Common myeloid progenitor, CD34-positive (primary cell): Measurements from ENCODE around the gene TESPA1.
"Not testable (repeated sequence)": the region's sequence is repeated elsewhere in the genome, so short reads cannot be mapped to it uniquely, and the experiment has no call there.

Experiments
- CTCF ChIA-PET: fragments of 350-600 bp; sonication (Branson Sonifier 250); formaldehyde crosslinking; loops from one replicate; lab custom pipeline; 2021; ENCODE audit warnings: antibody characterized with exemption; lab: Charles Lee
- POLR2A ChIA-PET: fragments of 350-600 bp; sonication (Branson Sonifier 250); formaldehyde crosslinking; loops from one replicate; lab custom pipeline; 2021; ENCODE audit warnings: antibody characterized with exemption; lab: Charles Lee
- DNase-seq, 3 donors: peaks; one replicate each; pipeline versions ENCODE4 v3.0.0 to v3.0.0-alpha.2; 2013
- H3K27ac ChIP-seq, 2 experiments: 1 replicate in 1 of 2; 2 replicates in 1 of 2; pipeline ENCODE4 v1.7.0; 2013; ENCODE audit warnings: inconsistent platforms in 2 of 2, low read length in 2 of 2, mild to moderate bottlenecking in 2 of 2, low read depth in 1 of 2, moderate library complexity in 1 of 2; ENCODE audit not compliant: severe bottlenecking in 2 of 2, insufficient read depth in 1 of 2, poor library complexity in 1 of 2
- H3K27me3 ChIP-seq, 5 experiments: replicated peaks in 2 of 5; 1 replicate in 3 of 5; 2 replicates in 2 of 5; pipeline versions ENCODE4 v1.6.1 to v1.7.0; 2013; ENCODE audit warnings: low read length in 4 of 5, mild to moderate bottlenecking in 2 of 5, moderate library complexity in 2 of 5, inconsistent platforms in 1 of 5; ENCODE audit not compliant: insufficient read depth in 5 of 5, control insufficient read depth in 4 of 5
- H3K36me3 ChIP-seq, 4 experiments: 1 replicate in 2 of 4; 2 replicates in 2 of 4; pipeline versions ENCODE4 v1.6.1 to v1.7.0; 2013; ENCODE audit warnings: low read length in 3 of 4, control low read depth in 1 of 4, mild to moderate bottlenecking in 1 of 4; ENCODE audit not compliant: control insufficient read depth in 4 of 4, insufficient read depth in 4 of 4
- H3K4me1 ChIP-seq, 4 experiments: 1 replicate in 3 of 4; 2 replicates in 1 of 4; pipeline versions ENCODE4 v1.6.1 to v1.7.1; 2013; ENCODE audit warnings: low read length in 3 of 4, mild to moderate bottlenecking in 3 of 4, control low read depth in 1 of 4, inconsistent platforms in 1 of 4, moderate library complexity in 1 of 4; ENCODE audit not compliant: control insufficient read depth in 4 of 4, insufficient read depth in 4 of 4; ENCODE audit errors: control extremely low read depth in 1 of 4
- H3K4me3 ChIP-seq, 7 experiments: 1 replicate in 4 of 7; 2 replicates in 3 of 7; pipeline versions ENCODE4 v1.5.1 to v1.7.0; 2013; ENCODE audit warnings: mild to moderate bottlenecking in 7 of 7, low read length in 6 of 7, moderate library complexity in 6 of 7, inconsistent platforms in 2 of 7, low read depth in 2 of 7, control low read depth in 1 of 7; ENCODE audit not compliant: insufficient read depth in 4 of 7, control insufficient read depth in 1 of 7; ENCODE audit errors: extremely low read depth in 1 of 7
- H3K9me3 ChIP-seq, 5 experiments: 1 replicate in 4 of 5; 2 replicates in 1 of 5; pipeline versions ENCODE4 v1.6.1 to v1.7.1; 2013; ENCODE audit warnings: low read length in 4 of 5, mild to moderate bottlenecking in 2 of 5, inconsistent platforms in 1 of 5, low read depth in 1 of 5, moderate library complexity in 1 of 5; ENCODE audit not compliant: control insufficient read depth in 4 of 5, insufficient read depth in 2 of 5; ENCODE audit errors: control extremely low read depth in 1 of 5
- WGBS: methylation state at CpG from one replicate; pipeline ENCODE4 v1.1.5; 2013; ENCODE audit not compliant: insufficient coverage; 5-methylcytosine and 5-hydroxymethylcytosine counted together

The TESPA1 gene

GRCh38 chr12:54954801-54955200, 29.8 kb downstream of the TESPA1 start:
- H3K9me3 ChIP-seq, result peaks cover 0 to 9% (median 4%) of the 10 kb centered on the region in 5 experiments
- WGBS, result 80% methylated on average over 1 of the region's 3 CpGs
- H3K4me3 ChIP-seq, result no peak overlapping the region
- H3K4me1 ChIP-seq, result peaks cover 16 to 42% (median 25%) of the 10 kb centered on the region in 4 experiments
- ChIA-PET CTCF (no interaction called here), POLR2A (no interaction called here)
- H3K27ac ChIP-seq, result no peak overlapping the region
- no peak for DNase-seq
- peaks cover 20 to 74% (median 35%) of the 10 kb centered on the region in 4 experiments for H3K36me3 ChIP-seq
- H3K27me3 ChIP-seq, result no peaks in the 10 kb centered on the region

GRCh38 chr12:54954228-54954627, 30.3 kb downstream of the TESPA1 start:
- Histone ChIP-seq H3K27me3 (no peaks in the 10 kb centered on the region), H3K4me3 (no peak overlapping the region), H3K4me1 (peaks cover 12 to 36% (median 20%) of the 10 kb centered on the region in 4 experiments), H3K9me3 (peaks cover 0 to 9% (median 4%) of the 10 kb centered on the region in 5 experiments), H3K36me3 (peaks cover 21 to 73% (median 36%) of the 10 kb centered on the region in 4 experiments), H3K27ac (no peak overlapping the region)
- POLR2A ChIA-PET, result no interaction called here
- CTCF ChIA-PET, result no interaction called here
- no peak for DNase-seq

DNA sequence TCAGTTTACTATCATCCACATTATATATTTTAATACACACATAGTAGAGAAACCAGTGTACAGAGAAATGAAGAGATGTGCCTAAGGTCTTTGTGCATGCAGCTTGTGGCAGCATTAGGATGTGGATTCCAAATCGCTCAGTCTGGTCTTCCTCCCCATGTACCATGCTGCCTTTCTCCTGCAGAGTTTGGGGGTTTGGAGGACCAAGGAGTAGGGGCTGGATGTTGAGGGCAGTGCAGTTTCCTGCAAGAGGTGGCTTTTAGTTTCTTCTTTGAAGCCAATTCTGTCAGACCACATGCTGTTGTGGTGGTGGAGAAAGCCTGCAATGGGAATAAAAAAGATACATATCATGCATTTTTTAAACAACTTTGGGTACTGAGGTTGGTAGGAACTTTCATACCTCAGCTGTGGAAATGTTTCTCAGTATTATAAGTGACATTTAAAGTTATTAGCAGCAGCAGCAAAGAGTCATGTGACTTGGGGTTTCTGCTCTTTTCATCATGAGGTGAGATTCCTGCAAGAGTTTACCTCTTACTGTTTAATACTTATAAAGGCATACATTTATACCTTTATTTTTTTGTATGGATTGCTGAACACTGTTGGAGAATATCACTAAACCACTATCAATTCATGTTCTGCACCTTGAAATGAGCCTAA, 34.4 kb downstream of the TESPA1 start:
- CTCF ChIA-PET, result no interaction called here
- DNase-seq, result no peak

DNA sequence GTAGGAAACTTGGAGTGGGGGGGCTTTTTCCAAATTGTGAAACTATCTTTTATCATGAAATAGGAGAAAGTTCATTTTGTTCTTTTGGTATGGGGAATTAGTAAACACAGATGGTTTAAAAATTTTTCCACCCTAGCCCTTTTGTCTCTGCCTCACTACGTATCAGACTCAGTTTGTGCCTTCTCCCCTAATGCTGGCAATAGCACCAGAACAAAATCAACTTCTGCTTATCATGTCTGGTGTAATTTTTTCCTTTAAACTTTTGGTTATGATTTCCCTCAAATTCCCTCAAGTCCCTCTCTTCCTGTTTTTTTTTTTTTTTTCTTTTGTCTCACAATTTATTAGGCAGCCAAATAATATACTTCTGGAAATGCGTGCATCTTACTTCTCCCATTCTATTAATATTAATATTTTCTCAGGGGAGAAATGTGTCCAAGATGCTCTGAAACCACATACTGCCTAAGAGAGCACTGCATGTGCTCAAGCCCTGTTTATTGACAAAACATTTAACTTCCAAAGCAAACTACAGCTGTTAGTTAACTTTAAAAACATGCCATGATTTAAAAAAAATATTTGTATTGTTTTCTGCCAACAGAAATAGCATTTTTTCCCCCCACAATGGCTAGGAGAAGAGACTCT, 35.4 kb downstream of the TESPA1 start:
- H3K4me1 ChIP-seq, result no peaks in the 10 kb centered on the region
- H3K36me3 ChIP-seq, result peaks cover 12 to 52% (median 26%) of the 10 kb centered on the region in 4 experiments
- ChIA-PET CTCF (no interaction called here), POLR2A (no interaction called here)
- WGBS, result no CpG with 5 or more reads among the region's 2 CpGs
- H3K9me3 ChIP-seq, result peaks cover 0 to 9% (median 4%) of the 10 kb centered on the region in 5 experiments
- H3K27me3 ChIP-seq, result no peaks in the 10 kb centered on the region
- DNase-seq, result no peak
- peak overlapping the region in 1 of 2 experiments; percentile 12 for H3K27ac ChIP-seq
- no peak overlapping the region for H3K4me3 ChIP-seq

More for the DNA sequence above, 34.4 kb downstream of the TESPA1 start:
- POLR2A ChIA-PET, result no interaction called here
- H3K36me3 ChIP-seq, result peaks cover 12 to 61% (median 29%) of the 10 kb centered on the region in 4 experiments
- peaks cover 0 to 1% (median 0%) of the 10 kb centered on the region in 4 experiments for H3K4me1 ChIP-seq
- WGBS, result no CpG with 5 or more reads among the region's 1 CpG
- peak overlapping the region in 1 of 2 experiments; percentile 21 for H3K27ac ChIP-seq
- peaks cover 0 to 9% (median 4%) of the 10 kb centered on the region in 5 experiments for H3K9me3 ChIP-seq
- no peak overlapping the region for H3K4me3 ChIP-seq
- H3K27me3 ChIP-seq, result no peaks in the 10 kb centered on the region

DNA sequence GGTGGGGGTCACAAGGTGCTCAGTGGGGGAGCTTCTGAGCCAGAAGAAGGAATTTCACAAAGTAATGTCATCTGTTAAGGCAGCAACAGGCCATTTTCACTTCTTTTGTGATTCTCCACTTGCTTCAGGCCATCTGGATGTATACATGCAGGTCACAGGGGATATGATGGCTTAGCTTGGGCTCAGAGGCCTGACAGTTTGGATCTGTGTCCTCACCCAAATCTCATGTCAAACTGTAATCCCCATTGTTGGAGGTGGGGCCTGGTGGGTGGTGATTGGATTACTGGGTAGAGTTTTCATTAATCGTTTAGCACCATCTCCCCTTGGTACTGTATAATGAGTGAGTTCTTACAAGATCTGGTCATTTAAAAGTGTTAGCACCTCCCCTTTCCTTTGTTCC, 36.4 kb downstream of the TESPA1 start:
- Histone ChIP-seq H3K4me3 (no peak overlapping the region), H3K27ac (no peak overlapping the region), H3K4me1 (no peaks in the 10 kb centered on the region), H3K36me3 (peaks cover 9 to 44% (median 21%) of the 10 kb centered on the region in 4 experiments), H3K27me3 (no peaks in the 10 kb centered on the region), H3K9me3 (peaks cover 0 to 9% (median 4%) of the 10 kb centered on the region in 5 experiments)
- no CpG with 5 or more reads among the region's 1 CpG for WGBS
- ChIA-PET POLR2A (no interaction called here), CTCF (interaction anchor here (0.9 kb wide), 1 partner anchor 94 kb away, joined by 4 read pairs; the partner anchor contains the start of gene MUCL1)
- DNase-seq, result no peak

GRCh38 chr12:54945082-54945481, 39.5 kb downstream of the TESPA1 start:
- no peaks in the 10 kb centered on the region for H3K4me1 ChIP-seq
- H3K27me3 ChIP-seq, result no peaks in the 10 kb centered on the region
- WGBS, result 94% methylated on average over 2 of the region's 2 CpGs
- H3K36me3 ChIP-seq, result peaks cover 6 to 17% (median 13%) of the 10 kb centered on the region in 4 experiments
- CTCF ChIA-PET, result interaction anchor here (1.3 kb wide), 1 partner anchor 12 kb away, joined by 3 read pairs; no protein-coding TSS in a partner anchor
- no peak overlapping the region for H3K4me3 ChIP-seq
- H3K27ac ChIP-seq, result no peak overlapping the region
- POLR2A ChIA-PET, result no interaction called here
- H3K9me3 ChIP-seq, result no peaks in the 10 kb centered on the region
- DNase-seq, result no peak

DNA sequence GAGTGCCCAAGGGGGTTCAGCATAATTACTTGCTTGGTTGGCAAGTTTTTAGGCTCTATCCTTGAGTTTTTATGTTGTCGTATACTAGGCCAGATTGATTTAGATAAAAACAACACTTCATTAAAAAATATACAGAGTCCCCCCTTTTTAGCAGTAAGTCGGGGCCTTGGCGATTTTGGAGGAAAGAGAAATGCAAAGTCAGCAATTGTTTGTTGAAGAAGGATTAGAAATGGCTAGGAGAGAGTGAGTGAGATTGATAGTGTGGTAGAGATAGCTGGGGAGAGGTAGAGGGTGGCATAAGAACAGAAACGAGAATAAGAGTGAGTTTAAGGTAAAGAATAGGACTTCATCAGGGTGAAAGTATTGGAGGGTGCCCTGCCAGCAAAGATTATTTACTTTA, 41.3 kb downstream of the TESPA1 start:
- POLR2A ChIA-PET, CTCF ChIA-PET, H3K4me3 ChIP-seq, H3K27me3 ChIP-seq, H3K27ac ChIP-seq, H3K4me1 ChIP-seq, H3K9me3 ChIP-seq, H3K36me3 ChIP-seq, DNase-seq: not testable (repeated sequence)
- 93% methylated on average over 3 of the region's 4 CpGs for WGBS
